Endothelial cell of umbilical vein (primary cell): ENCODE data around the gene TCF7L2. TPM values are rescaled to one million over a fixed set of nuclear protein-coding genes. Genes with fewer than 3 reads are reported as not detected.

ENCODE experiments used
- BruUV-seq: library from RNA; stranded (reverse); fragments of 400-500 nt; replicated peaks from 2 replicates; lab custom pipeline; 2021; lab: Mats Ljungman, UMichigan
- CTCF ChIA-PET: fragments of 300-600, 350-600 bp; sonication (Branson Sonifier 250); formaldehyde crosslinking; loops from one replicate; lab custom pipeline; 2021; ENCODE audit warnings: antibody characterized with exemption, inconsistent platforms; lab: Charles Lee
- POLR2A ChIA-PET: fragments of 300-600, 350-600 bp; sonication (Branson Sonifier 250); formaldehyde crosslinking; loops from one replicate; lab custom pipeline; 2021; ENCODE audit warnings: antibody characterized with exemption, inconsistent platforms; lab: Charles Lee
- DNase-seq: peaks from one replicate; pipeline ENCODE4 v3.0.0-alpha.2; 2011; ENCODE audit warnings: low read depth, low spot score
- FAIRE-seq: peaks from 2 replicates; lab custom pipeline; 2011; peaks lifted over from hg19 to GRCh38; lab: Jason Lieb, UNC
- H2AFZ ChIP-seq: 2 replicates; pipeline ENCODE4 v1.6.0; 2012; ENCODE audit warnings: low read depth, low read length, control low read depth, inconsistent platforms
- H3K27ac ChIP-seq: 2 replicates; pipeline ENCODE4 v1.5.1; 2011; ENCODE audit warnings: low read depth, mild to moderate bottlenecking, control low read depth, low read length, moderate library complexity; ENCODE audit not compliant: insufficient read depth
- H3K27me3 ChIP-seq, 2 experiments: 2 replicates each; pipeline versions ENCODE4 v1.6.0 to v1.6.1; 2011; ENCODE audit warnings: low read length in 2 of 2, mixed read lengths in 1 of 2; ENCODE audit not compliant: control insufficient read depth in 2 of 2, insufficient read depth in 2 of 2
- H3K36me3 ChIP-seq, 2 experiments: 2 replicates in 1 of 2; 3 replicates in 1 of 2; pipeline ENCODE4 v1.5.1; 2011; ENCODE audit warnings: low read length in 2 of 2, mild to moderate bottlenecking in 1 of 2, moderate library complexity in 1 of 2; ENCODE audit not compliant: control insufficient read depth in 2 of 2, insufficient read depth in 2 of 2; ENCODE audit errors: extremely low read depth in 1 of 2
- H3K4me1 ChIP-seq: 3 replicates; pipeline ENCODE4 v1.5.1; 2011; ENCODE audit warnings: mild to moderate bottlenecking, low read length; ENCODE audit not compliant: control insufficient read depth, insufficient read depth; ENCODE audit errors: extremely low read depth
- H3K4me2 ChIP-seq: 2 replicates; pipeline ENCODE4 v1.6.1; 2011; ENCODE audit warnings: low read length, control low read depth, mixed read lengths; ENCODE audit not compliant: insufficient read depth
- H3K4me3 ChIP-seq, 3 experiments: fragments of 200-600 bp in 1 of 3; sonication (generic), shearing (Covaris generic) in 1 of 3; replicated peaks in 1 of 3; 2 replicates each; pipeline ENCODE4 v1.5.1; 2011 to 2016; ENCODE audit warnings: control low read depth in 3 of 3, low read length in 3 of 3, mild to moderate bottlenecking in 2 of 3, inconsistent platforms in 1 of 3, low read depth in 1 of 3, moderate library complexity in 1 of 3; ENCODE audit not compliant: insufficient read depth in 1 of 3
- H3K79me2 ChIP-seq: 2 replicates; pipeline ENCODE4 v1.6.0; 2012; ENCODE audit warnings: low read length, inconsistent platforms; ENCODE audit not compliant: control insufficient read depth, insufficient read depth
- H3K9ac ChIP-seq: replicated peaks from 2 replicates; pipeline ENCODE3; 2011; ENCODE audit warnings: low read length, control low read depth; ENCODE audit not compliant: insufficient read depth; ENCODE audit errors: extremely low read depth
- H3K9me1 ChIP-seq: replicated peaks from 3 replicates; pipeline ENCODE4 v1.6.0; 2011; ENCODE audit warnings: mild to moderate bottlenecking, low read length; ENCODE audit not compliant: control insufficient read depth, insufficient read depth; ENCODE audit errors: extremely low read depth
- H3K9me3 ChIP-seq: replicated peaks from 2 replicates; pipeline ENCODE4 v1.5.1; 2012; ENCODE audit warnings: low read length, inconsistent platforms; ENCODE audit not compliant: control insufficient read depth, insufficient read depth
- H4K20me1 ChIP-seq: replicated peaks from 2 replicates; pipeline ENCODE3; 2011; ENCODE audit warnings: mild to moderate bottlenecking, low read length; ENCODE audit not compliant: control insufficient read depth, insufficient read depth; ENCODE audit errors: extremely low read depth
- CTCF ChIP-seq, 2 donors: IDR thresholded peaks; 1 replicate in 1 of 2; 2 replicates in 1 of 2; pipeline ENCODE4 v1.5.1; 2011; ENCODE audit warnings: low read length in 2 of 2, mild to moderate bottlenecking in 2 of 2, moderate library complexity in 2 of 2, control low read depth in 1 of 2, inconsistent platforms in 1 of 2, low read depth in 1 of 2; ENCODE audit not compliant: insufficient read depth in 1 of 2; ENCODE audit errors: extremely low read depth in 1 of 2
- EZH2 ChIP-seq: IDR thresholded peaks from 2 replicates; pipeline ENCODE4 v1.6.1; 2012; ENCODE audit warnings: borderline replicate concordance, low read depth, mild to moderate bottlenecking, moderate library complexity, low read length, inconsistent platforms; ENCODE audit not compliant: severe bottlenecking
- FOS ChIP-seq: IDR thresholded peaks from 2 replicates; pipeline ENCODE4 v1.6.1; 2011; ENCODE audit warnings: mild to moderate bottlenecking, low read length, moderate library complexity, borderline replicate concordance; ENCODE audit not compliant: insufficient read depth
- GATA2 ChIP-seq: IDR thresholded peaks from 2 replicates; pipeline ENCODE4 v1.7.0; 2011; ENCODE audit warnings: low read depth, mild to moderate bottlenecking, moderate library complexity, mixed read lengths, low read length; ENCODE audit not compliant: insufficient read length, insufficient read depth
- JUN ChIP-seq: IDR thresholded peaks from 2 replicates; pipeline ENCODE4 v1.6.1; 2011; ENCODE audit warnings: borderline replicate concordance, low read depth; ENCODE audit not compliant: insufficient read length, insufficient read depth
- MAX ChIP-seq: IDR thresholded peaks from 2 replicates; pipeline ENCODE4 v1.6.1; 2011; ENCODE audit not compliant: insufficient read depth, insufficient read length
- MYC ChIP-seq: IDR thresholded peaks from one replicate; pipeline ENCODE4 v1.6.1; 2011; ENCODE audit warnings: mild to moderate bottlenecking, low read depth, low read length
- POLR2A ChIP-seq: IDR thresholded peaks from 2 replicates; pipeline ENCODE4 v1.6.1; 2012; ENCODE audit warnings: low read depth, mild to moderate bottlenecking, control low read depth, low read length
- POLR2AphosphoS5 ChIP-seq: IDR thresholded peaks from 2 replicates; pipeline ENCODE4 v1.6.1; 2012; ENCODE audit warnings: low read depth, mild to moderate bottlenecking, control low read depth, low read length, moderate library complexity; ENCODE audit not compliant: insufficient read depth
- dilution Hi-C: fragments of 300-500 bp; cut with MboI; formaldehyde crosslinking; loops from one replicate; pipeline ENCODE4 v1.15.0; 2019; ENCODE audit warnings: low sequenced_read_pairs; ENCODE audit not compliant: extremely low pct_ligation_motif_present
- intact Hi-C: fragments of 100-400 bp; cut with micrococcal nuclease; formaldehyde crosslinking; loops from one replicate; pipeline ENCODE4 v1.10.0; 2022
- polyA plus RNA-seq, 4 experiments: library from polyadenylated mRNA; depleted of rRNA in 3 of 4; stranded (reverse) in 3 of 4; unstranded in 1 of 4; fragments of >200 nt; gene quantifications; 2 replicates each; pipeline versions ENCODE4 v1.2.1 to v1.2.3, GENCODE V29; 2011 to 2012; ENCODE audit warnings: missing spikeins in 1 of 4
- total RNA-seq: library from RNA; stranded (reverse); gene quantifications from 2 replicates; pipeline ENCODE4 v1.2.3, GENCODE V29; 2021

Gene TCF7L2
- total and polyA plus RNA-seq, 2 donors (not counting 3 experiments of a cell fraction or from before 2014, with no cell fraction given), result 9.9 to 21.8 TPM

GRCh38 chr10:113020475-113020753, 70.4 kb downstream of the TCF7L2 start:
- TF ChIP-seq POLR2A (no peak), EZH2 (no peak), GATA2 (no peak), CTCF (IDR thresholded peaks at IDR 0.05; ENCODE audit: extremely low read depth in 1 of 2, insufficient read depth in 1 of 2, low read depth in 1 of 2, low read length in 2 of 2) (no peak), JUN (no peak), POLR2AphosphoS5 (no peak), FOS (no peak), MAX (no peak), MYC (no peak)
- no TSS peak for BruUV-seq

More at GRCh38 chr10:113020475-113020753, 70.4 kb downstream of the TCF7L2 start:
- peaks cover 18% of the 10 kb centered on the region for H3K4me1 ChIP-seq
- no peaks in the 10 kb centered on the region for H3K27me3 ChIP-seq
- H3K4me3 ChIP-seq, result no peak overlapping the region
- intact Hi-C loops, result loop anchor here (2.0 to 10.0 kb wide), 4 partner anchors 66 to 534 kb away; partner anchors contain the start of genes HABP2 and TCF7L2
- no peak overlapping the region for H3K9ac ChIP-seq
- POLR2A ChIA-PET, result no interaction called here
- no peaks in the 10 kb centered on the region for H4K20me1 ChIP-seq
- H3K36me3 ChIP-seq, result no peaks in the 10 kb centered on the region
- H3K9me3 ChIP-seq, result no peaks in the 10 kb centered on the region
- peaks cover 2% of the 10 kb centered on the region for H3K79me2 ChIP-seq
- H3K9me1 ChIP-seq, result no peaks in the 10 kb centered on the region
- H3K27ac ChIP-seq, result no peak overlapping the region
- CTCF ChIA-PET, result interaction anchor here (1.0 to 1.4 kb wide), 5 partner anchors 27 to 364 kb away, joined by 3 to 5 read pairs (median 4); no protein-coding TSS in a partner anchor
- no peak overlapping the region for H3K4me2 ChIP-seq
- FAIRE-seq (no peak), DNase-seq (no peak)
- H2AFZ ChIP-seq, result no peak overlapping the region
- dilution Hi-C loops, result no loop called here
